GM23338 (cell line): ENCODE results near the gene PRKD1. TPM values are rescaled to one million over a fixed set of nuclear protein-coding genes. Genes with fewer than 3 reads are reported as not detected.

Experiments used
- ATAC-seq: fragments of 200-7000 bp; cut with Tn5 transposase; 3 replicates; pipeline ENCODE4 v1.9.1; 2020
- DNase-seq: peaks from one replicate; pipeline ENCODE4 v3.0.0-alpha.2; 2015; ENCODE audit warnings: low spot score
- H2AFZ ChIP-seq: fragments of 200-600 bp; sonication (generic); 2 replicates; pipeline ENCODE4 v1.8.0; 2016; ENCODE audit warnings: antibody characterized with exemption, mild to moderate bottlenecking, moderate library complexity
- H3F3A ChIP-seq: fragments of 200-600 bp; sonication (generic); replicated peaks from 2 replicates; pipeline ENCODE4 v1.8.0; 2017; ENCODE audit warnings: antibody characterized with exemption, mixed run types, low read depth
- H3K27ac ChIP-seq: fragments of 200-600 bp; sonication (generic); 2 replicates; pipeline ENCODE4 v1.6.1; 2016; ENCODE audit warnings: low read depth
- H3K27me3 ChIP-seq: fragments of 200-600 bp; sonication (generic); 2 replicates; pipeline ENCODE4 v1.8.0; 2016; ENCODE audit warnings: mild to moderate bottlenecking, mixed run types, moderate library complexity; ENCODE audit not compliant: insufficient read depth
- H3K36me3 ChIP-seq: fragments of 200-600 bp; sonication (generic); 2 replicates; pipeline ENCODE4 v1.8.0; 2016; ENCODE audit warnings: mild to moderate bottlenecking; ENCODE audit not compliant: insufficient read depth
- H3K4me1 ChIP-seq: fragments of 200-600 bp; sonication (generic); 2 replicates; pipeline ENCODE4 v1.8.0; 2016; ENCODE audit warnings: mild to moderate bottlenecking, moderate library complexity; ENCODE audit not compliant: insufficient read depth
- H3K4me2 ChIP-seq: fragments of 200-600 bp; sonication (generic); 2 replicates; pipeline ENCODE4 v1.7.1; 2017; ENCODE audit warnings: mixed run types
- H3K4me3 ChIP-seq: fragments of 200-600 bp; sonication (generic); 2 replicates; pipeline ENCODE4 v1.6.1; 2016; ENCODE audit warnings: mixed run types
- H3K79me2 ChIP-seq: fragments of 200-600 bp; sonication (generic); replicated peaks from 2 replicates; pipeline ENCODE4 v1.8.0; 2017; ENCODE audit warnings: mild to moderate bottlenecking; ENCODE audit not compliant: insufficient read depth
- H3K9me2 ChIP-seq: fragments of 200-600 bp; sonication (generic); 2 replicates; pipeline ENCODE4 v1.8.0; 2017; ENCODE audit not compliant: insufficient read depth
- H4K20me1 ChIP-seq: fragments of 200-600 bp; sonication (generic); replicated peaks from 2 replicates; pipeline ENCODE4 v1.8.0; 2017; ENCODE audit warnings: mild to moderate bottlenecking; ENCODE audit not compliant: insufficient read depth
- H3K27ac Mint-ChIP-seq: 2 replicates; pipeline ENCODE4 v1.8.0; 2020; ENCODE audit warnings: inconsistent platforms, mild to moderate bottlenecking, moderate library complexity, mixed read lengths
- H3K27me3 Mint-ChIP-seq: 3 replicates; pipeline ENCODE4 v1.8.0; 2022; ENCODE audit warnings: low read depth, mild to moderate bottlenecking, moderate library complexity, mixed read lengths, inconsistent platforms; ENCODE audit not compliant: insufficient read depth, poor library complexity
- H3K36me3 Mint-ChIP-seq: 3 replicates; pipeline ENCODE4 v1.8.0; 2021; ENCODE audit warnings: low read depth, mild to moderate bottlenecking, inconsistent platforms, moderate library complexity, mixed read lengths
- H3K4me1 Mint-ChIP-seq: 3 replicates; pipeline ENCODE4 v1.8.0; 2020; ENCODE audit warnings: mild to moderate bottlenecking, inconsistent platforms, mixed read lengths
- H3K4me3 Mint-ChIP-seq: 3 replicates; pipeline ENCODE4 v1.8.0; 2021; ENCODE audit warnings: moderate library complexity, mild to moderate bottlenecking, inconsistent platforms, mixed read lengths
- H3K9me3 Mint-ChIP-seq: 3 replicates; pipeline ENCODE4 v1.8.0; 2020; ENCODE audit warnings: moderate library complexity, mild to moderate bottlenecking, inconsistent platforms, mixed read lengths
- CREB1 ChIP-seq: fragments of 250-450 bp; sonication (Bioruptor Pico); IDR thresholded peaks from 2 replicates; pipeline ENCODE4 v1.5.0; 2020; ENCODE audit warnings: low read depth, mild to moderate bottlenecking, moderate library complexity
- CTCF ChIP-seq, 2 experiments: fragments of 200-600 bp in 1 of 2; sonication (generic) in 1 of 2; conservative IDR thresholded peaks; 2 replicates each; pipeline versions ENCODE4 v1.5.1 to v1.6.1; 2016 to 2017; ENCODE audit warnings: antibody characterized with exemption in 2 of 2, low read depth in 2 of 2, mild to moderate bottlenecking in 2 of 2, moderate library complexity in 1 of 2
- ETS1 ChIP-seq: IDR thresholded peaks from 2 replicates; pipeline ENCODE4 v1.6.1; 2016; ENCODE audit warnings: antibody characterized with exemption
- JUNB ChIP-seq: IDR thresholded peaks from one replicate; pipeline ENCODE4 v1.6.1; 2016; ENCODE audit warnings: antibody characterized with exemption; ENCODE audit not compliant: unreplicated experiment
- POLR2AphosphoS5 ChIP-seq: IDR thresholded peaks from 2 replicates; pipeline ENCODE4 v1.6.1; 2016; ENCODE audit warnings: antibody characterized with exemption, low read depth
- STAT1 ChIP-seq: IDR thresholded peaks from one replicate; pipeline ENCODE4 v1.6.1; 2016; ENCODE audit warnings: antibody characterized with exemption; ENCODE audit not compliant: unreplicated experiment
- ZNF114 ChIP-seq: fragments of 250-450 bp; sonication (Bioruptor Pico); IDR thresholded peaks from 2 replicates; pipeline ENCODE4 v1.5.0; 2020; ENCODE audit warnings: mild to moderate bottlenecking, moderate library complexity
- ZNF331 ChIP-seq: fragments of 250-450 bp; sonication (Bioruptor Pico); IDR thresholded peaks from 2 replicates; pipeline ENCODE4 v1.5.0; 2020; ENCODE audit warnings: low read depth, mild to moderate bottlenecking, moderate library complexity
- ZNF462 ChIP-seq: fragments of 250-450 bp; sonication (Bioruptor Pico); IDR thresholded peaks from 2 replicates; pipeline ENCODE4 v1.5.0; 2020; ENCODE audit warnings: mild to moderate bottlenecking, moderate library complexity
- polyA plus RNA-seq: library from polyadenylated mRNA; unstranded; fragments of >200 nt; fragmentation: Nextera tagmentation; extraction: Ambion mirVana; gene quantifications from 2 replicates; pipeline ENCODE4 v1.2.1, GENCODE V29; 2016
- total RNA-seq: library from RNA; depleted of rRNA; stranded (reverse); fragments of >200 nt; shearing (Covaris generic); gene quantifications from 2 replicates; pipeline ENCODE4 v1.2.3, GENCODE V29; 2014

PRKD1 gene
- total and polyA plus RNA-seq, 2 experiments from 2014 or later: 3.1 to 9.7 TPM

- no peaks in the 10 kb centered on the region for H3K27me3 ChIP-seq
- Mint-ChIP-seq H3K4me3 (no peak overlapping the region), H3K27ac (no peak overlapping the region), H3K4me1 (no peaks in the 10 kb centered on the region), H3K9me3 (peaks cover 30% of the 10 kb centered on the region), H3K27me3 (peaks cover 5% of the 10 kb centered on the region), H3K36me3 (peaks cover 23% of the 10 kb centered on the region)
- H3K4me2 ChIP-seq: no peak overlapping the region
- no peak for ATAC-seq
- H3F3A ChIP-seq: no peaks in the 10 kb centered on the region
- H3K79me2 ChIP-seq: no peaks in the 10 kb centered on the region
- H3K36me3 ChIP-seq: no peaks in the 10 kb centered on the region
- no peak overlapping the region for H3K27ac ChIP-seq
- H3K4me1 ChIP-seq: no peaks in the 10 kb centered on the region
- H3K4me3 ChIP-seq: no peak overlapping the region
- peaks cover 4% of the 10 kb centered on the region; the same call in 1 of the 2 replicates for H3K9me2 ChIP-seq
- H4K20me1 ChIP-seq: no peaks in the 10 kb centered on the region
- no peak for TF ChIP-seq CTCF (conservative IDR thresholded peaks at IDR 0.05; ENCODE audit: low read depth in 2 of 2)
- no peak for TF ChIP-seq ZNF331 (CRISPR knock-in tag)
- no peak for TF ChIP-seq ETS1
- no peak overlapping the region for H2AFZ ChIP-seq
- no peak for DNase-seq
Observed at GRCh38 chr14:29858299-29858698, 69.3 kb downstream of the PRKD1 start.

- peaks cover 5% of the 10 kb centered on the region for H3K27me3 Mint-ChIP-seq
- no peak overlapping the region for H3K27ac Mint-ChIP-seq
- Histone ChIP-seq H3K9me2 (peaks cover 4% of the 10 kb centered on the region; the same call in 1 of the 2 replicates), H3K27me3 (no peaks in the 10 kb centered on the region), H3K27ac (no peak overlapping the region), H3K4me1 (no peaks in the 10 kb centered on the region), H3F3A (no peaks in the 10 kb centered on the region), H3K79me2 (no peaks in the 10 kb centered on the region), H3K4me3 (no peak overlapping the region), H3K4me2 (no peak overlapping the region), H3K36me3 (no peaks in the 10 kb centered on the region), H4K20me1 (no peaks in the 10 kb centered on the region), H2AFZ (no peak overlapping the region)
- no peak overlapping the region for H3K4me3 Mint-ChIP-seq
- H3K9me3 Mint-ChIP-seq: peaks cover 38% of the 10 kb centered on the region
- peaks cover 23% of the 10 kb centered on the region for H3K36me3 Mint-ChIP-seq
- no peak for DNase-seq
- no peak for ATAC-seq
- no peaks in the 10 kb centered on the region for H3K4me1 Mint-ChIP-seq
- TF ChIP-seq CREB1 (no peak), ZNF331 (CRISPR knock-in tag) (no peak), POLR2AphosphoS5 (no peak), ZNF462 (CRISPR knock-in tag) (no peak), JUNB (no peak), STAT1 (no peak), ZNF114 (no peak), ETS1 (no peak)
Observed at GRCh38 chr14:29857551-29857950, 70.1 kb downstream of the PRKD1 start.
